NCI-H2107 treated with DMSO at 0.1 percent for 48 hours (cell line): ENCODE measurements around the gene LHB.

Experiments
- DNase-seq: peaks from one replicate; lab custom pipeline; 2025; ENCODE audit not compliant: unreplicated experiment; lab: John Stamatoyannopoulos, UW

The LHB gene

GRCh38 chr19:48986211-48986610 lies 30.7 kb downstream of the LHB start:
- DNase-seq: no peak

GRCh38 chr19:48985711-48986110 lies 31.2 kb downstream of the LHB start:
- no peak for DNase-seq

- no peak for DNase-seq
Measured at GRCh38 chr19:48982280-48982679, 34.6 kb downstream of the LHB start.

- DNase-seq: no peak
Measured at GRCh38 chr19:48977061-48977460, 39.8 kb downstream of the LHB start.

GRCh38 chr19:48975947-48976847 lies 40.7 kb downstream of the LHB start:
- no peak for DNase-seq

GRCh38 chr19:48970923-48971395 lies 45.9 kb downstream of the LHB start:
- DNase-seq: peak; percentile 51

- DNase-seq: no peak
Measured at GRCh38 chr19:48970139-48970766, 46.6 kb downstream of the LHB start.

- no peak for DNase-seq
Measured at GRCh38 chr19:48969276-48970138, 47.4 kb downstream of the LHB start.

- DNase-seq: no peak
Measured at GRCh38 chr19:48968813-48969218, 48.1 kb downstream of the LHB start.

GRCh38 chr19:48968179-48968661 lies 48.7 kb downstream of the LHB start:
- DNase-seq: no peak

- no peak for DNase-seq
Measured at GRCh38 chr19:48967346-48968178, 49.3 kb downstream of the LHB start.

GRCh38 chr19:48966541-48967345 lies 50.1 kb downstream of the LHB start:
- DNase-seq: no peak
